GM18870 (cell line): ENCODE measurements around the gene LIN28A.

ENCODE experiments used
- ATAC-seq: cut with Tn5 transposase; IDR thresholded peaks from one replicate; pipeline ENCODE4 v1.9.1; 2021; ENCODE audit warnings: moderate library complexity; ENCODE audit not compliant: unreplicated experiment

Gene LIN28A

GRCh38 chr1:26478159-26478558 is 67.5 kb downstream of the LIN28A start:
- no peak for ATAC-seq

- no peak for ATAC-seq
Observed at GRCh38 chr1:26478988-26479387, 68.4 kb downstream of the LIN28A start.
